H9 (cell line): ENCODE results near the gene ACSL6. TPM values are rescaled to one million over a fixed set of nuclear protein-coding genes. Genes with fewer than 3 reads are reported as not detected.

Experiments
- DNase-seq: peaks from one replicate; pipeline ENCODE4 v3.0.0-alpha.2; 2017
- H2AFZ ChIP-seq: one replicate; pipeline ENCODE4 v1.6.1; 2013; ENCODE audit warnings: mild to moderate bottlenecking, low read length, control low read depth, moderate library complexity
- H2AK5ac ChIP-seq: 2 replicates; pipeline ENCODE4 v1.6.1; 2013; ENCODE audit warnings: low read length, control low read depth, mixed read lengths; ENCODE audit not compliant: insufficient read length
- H2BK120ac ChIP-seq: one replicate; pipeline ENCODE4 v1.6.1; 2013; ENCODE audit warnings: low read depth, mild to moderate bottlenecking, low read length, control low read depth, inconsistent platforms; ENCODE audit not compliant: poor library complexity, severe bottlenecking
- H2BK12ac ChIP-seq: 2 replicates; pipeline ENCODE4 v1.6.1; 2013; ENCODE audit warnings: low read length, control low read depth, mixed read lengths, low read depth; ENCODE audit not compliant: insufficient read length
- H2BK15ac ChIP-seq: 2 replicates; pipeline ENCODE4 v1.6.1; 2013; ENCODE audit warnings: low read depth, low read length, control low read depth
- H2BK20ac ChIP-seq: one replicate; pipeline ENCODE4 v1.6.1; 2013; ENCODE audit warnings: low read depth, mild to moderate bottlenecking, low read length, control low read depth, inconsistent platforms; ENCODE audit not compliant: poor library complexity, severe bottlenecking
- H2BK5ac ChIP-seq: 2 replicates; pipeline ENCODE4 v1.6.1; 2013; ENCODE audit warnings: low read length, control low read depth, mixed read lengths; ENCODE audit not compliant: insufficient read length
- H3K14ac ChIP-seq: 2 replicates; pipeline ENCODE4 v1.6.1; 2013; ENCODE audit warnings: low read length, control low read depth; ENCODE audit not compliant: insufficient read depth
- H3K18ac ChIP-seq: 2 replicates; pipeline ENCODE4 v1.6.1; 2013; ENCODE audit warnings: low read depth, mild to moderate bottlenecking, mixed read lengths, low read length, control low read depth; ENCODE audit not compliant: insufficient read length
- H3K23ac ChIP-seq: 2 replicates; pipeline ENCODE4 v1.6.1; 2013; ENCODE audit warnings: low read length, control low read depth, mixed read lengths, low read depth; ENCODE audit not compliant: insufficient read length
- H3K23me2 ChIP-seq: 2 replicates; pipeline ENCODE4 v1.6.1; 2013; ENCODE audit warnings: low read depth, mild to moderate bottlenecking, mixed read lengths, low read length, control low read depth; ENCODE audit not compliant: insufficient read length, poor library complexity, severe bottlenecking
- H3K27ac ChIP-seq: 2 replicates; pipeline ENCODE4 v1.5.1; 2013; ENCODE audit warnings: low read length, control low read depth, mixed read lengths, low read depth; ENCODE audit not compliant: insufficient read length
- H3K27me3 ChIP-seq: 2 replicates; pipeline ENCODE4 v1.6.1; 2013; ENCODE audit warnings: low read length, control low read depth, inconsistent platforms; ENCODE audit not compliant: insufficient read depth
- H3K4ac ChIP-seq: 2 replicates; pipeline ENCODE4 v1.6.1; 2013; ENCODE audit warnings: low read depth, mild to moderate bottlenecking, control low read depth, inconsistent platforms, low read length, moderate library complexity
- H3K4me1 ChIP-seq: 2 replicates; pipeline ENCODE4 v1.6.1; 2013; ENCODE audit warnings: low read length, control low read depth, inconsistent platforms; ENCODE audit not compliant: insufficient read depth
- H3K4me2 ChIP-seq: 2 replicates; pipeline ENCODE4 v1.6.1; 2013; ENCODE audit warnings: low read length, control low read depth, mixed read lengths; ENCODE audit not compliant: insufficient read length, insufficient read depth
- H3K56ac ChIP-seq: 2 replicates; pipeline ENCODE4 v1.6.1; 2013; ENCODE audit warnings: low read depth, mild to moderate bottlenecking, mixed read lengths, low read length, control low read depth; ENCODE audit not compliant: insufficient read length
- H3K79me1 ChIP-seq: 2 replicates; pipeline ENCODE4 v1.6.1; 2013; ENCODE audit warnings: low read depth, mild to moderate bottlenecking, moderate library complexity, low read length, control low read depth, inconsistent platforms; ENCODE audit not compliant: insufficient read depth, poor library complexity, severe bottlenecking
- H3K79me2 ChIP-seq: 2 replicates; pipeline ENCODE4 v1.6.1; 2013; ENCODE audit warnings: low read length, control low read depth, inconsistent platforms; ENCODE audit not compliant: insufficient read depth
- H3K9ac ChIP-seq: 2 replicates; pipeline ENCODE4 v1.6.1; 2013; ENCODE audit warnings: low read length, control low read depth, mixed read lengths; ENCODE audit not compliant: insufficient read length; ENCODE audit errors: extremely low read depth
- H3K9me3 ChIP-seq: one replicate; pipeline ENCODE4 v1.6.1; 2013; ENCODE audit warnings: low read depth, low read length, inconsistent platforms; ENCODE audit not compliant: control insufficient read depth
- H3T11ph ChIP-seq: one replicate; pipeline ENCODE4 v1.6.1; 2013; ENCODE audit warnings: mild to moderate bottlenecking, low read length, control low read depth, inconsistent platforms
- H4K20me1 ChIP-seq: one replicate; pipeline ENCODE4 v1.6.1; 2013; ENCODE audit not compliant: control insufficient read depth, insufficient read length, insufficient read depth
- H4K5ac ChIP-seq: 2 replicates; pipeline ENCODE4 v1.6.1; 2013; ENCODE audit warnings: low read depth, mild to moderate bottlenecking, mixed read lengths, low read length, control low read depth; ENCODE audit not compliant: insufficient read length
- H4K8ac ChIP-seq: replicated peaks from 2 replicates; pipeline ENCODE4 v1.6.1; 2013; ENCODE audit warnings: low read length, control low read depth, mixed read lengths, low read depth; ENCODE audit not compliant: insufficient read length
- H4K91ac ChIP-seq: 2 replicates; pipeline ENCODE4 v1.6.1; 2013; ENCODE audit warnings: low read depth, mild to moderate bottlenecking, moderate library complexity, mixed read lengths, low read length, control low read depth; ENCODE audit not compliant: insufficient read length
- H3K27ac Mint-ChIP-seq, 3 experiments: 2 replicates in 2 of 3; 3 replicates in 1 of 3; pipeline ENCODE4 v1.8.0; 2020 to 2021; ENCODE audit warnings: mixed read lengths in 3 of 3, mild to moderate bottlenecking in 1 of 3, moderate library complexity in 1 of 3
- H3K27me3 Mint-ChIP-seq: 2 replicates; pipeline ENCODE4 v1.8.0; 2021; ENCODE audit warnings: low read depth, mild to moderate bottlenecking, moderate library complexity, mixed read lengths
- H3K36me3 Mint-ChIP-seq, 3 experiments: 2 replicates in 2 of 3; 3 replicates in 1 of 3; pipeline ENCODE4 v1.8.0; 2020 to 2021; ENCODE audit warnings: low read depth in 3 of 3, mixed read lengths in 3 of 3; ENCODE audit not compliant: insufficient read depth in 1 of 3
- H3K4me1 Mint-ChIP-seq, 2 experiments: 2 replicates each; pipeline ENCODE4 v1.8.0; 2020; ENCODE audit warnings: mixed read lengths in 2 of 2
- H3K4me3 Mint-ChIP-seq, 2 experiments: 2 replicates in 1 of 2; 3 replicates in 1 of 2; pipeline ENCODE4 v1.8.0; 2020 to 2021; ENCODE audit warnings: mild to moderate bottlenecking in 2 of 2, mixed read lengths in 2 of 2, moderate library complexity in 1 of 2
- H3K9me3 Mint-ChIP-seq, 2 experiments: 2 replicates in 1 of 2; 3 replicates in 1 of 2; pipeline ENCODE4 v1.8.0; 2020; ENCODE audit warnings: mild to moderate bottlenecking in 2 of 2, mixed read lengths in 2 of 2, moderate library complexity in 1 of 2
- total RNA-seq: library from RNA; stranded (reverse); gene quantifications from 2 replicates; pipeline ENCODE4 v1.2.1, GENCODE V29; 2021
- TF ChIP-seq, protein P1 (sequence below): fragments of 200-600 bp; sonication (generic); conservative IDR thresholded peaks from 3 replicates; pipeline ENCODE4 v1.8.0; 2021; ENCODE audit warnings: antibody characterized with exemption, mild to moderate bottlenecking

Gene ACSL6
- total RNA-seq, 1 experiment from 2014 or later = 1.6 TPM

- no peaks in the 10 kb centered on the region for H3K36me3 Mint-ChIP-seq
- Histone ChIP-seq H3K79me2 (no peaks in the 10 kb centered on the region), H2AK5ac (no peak overlapping the region), H3K23me2 (no peaks in the 10 kb centered on the region), H2BK15ac (no peak overlapping the region), H3K9ac (no peak overlapping the region), H2BK120ac (no peak overlapping the region), H2BK12ac (no peak overlapping the region), H4K8ac (no peak overlapping the region), H3K9me3 (no peaks in the 10 kb centered on the region), H2BK20ac (no peak overlapping the region), H4K20me1 (no peaks in the 10 kb centered on the region), H3K14ac (no peak overlapping the region), H2AFZ (no peak overlapping the region), H3K56ac (no peak overlapping the region), H2BK5ac (no peak overlapping the region), H3K27ac (no peak overlapping the region), H3K4me1 (no peaks in the 10 kb centered on the region), H3K79me1 (no peaks in the 10 kb centered on the region), H3K18ac (no peak overlapping the region), H3K4me2 (no peak overlapping the region), H3K23ac (no peak overlapping the region), H3K4ac (no peak overlapping the region), H4K91ac (no peak overlapping the region), H3K27me3 (no peaks in the 10 kb centered on the region), H3T11ph (no peak overlapping the region), H4K5ac (no peak overlapping the region)
- no peak overlapping the region for H3K27ac Mint-ChIP-seq
- no peaks in the 10 kb centered on the region for H3K4me1 Mint-ChIP-seq
- TF ChIP-seq, protein P1, sequence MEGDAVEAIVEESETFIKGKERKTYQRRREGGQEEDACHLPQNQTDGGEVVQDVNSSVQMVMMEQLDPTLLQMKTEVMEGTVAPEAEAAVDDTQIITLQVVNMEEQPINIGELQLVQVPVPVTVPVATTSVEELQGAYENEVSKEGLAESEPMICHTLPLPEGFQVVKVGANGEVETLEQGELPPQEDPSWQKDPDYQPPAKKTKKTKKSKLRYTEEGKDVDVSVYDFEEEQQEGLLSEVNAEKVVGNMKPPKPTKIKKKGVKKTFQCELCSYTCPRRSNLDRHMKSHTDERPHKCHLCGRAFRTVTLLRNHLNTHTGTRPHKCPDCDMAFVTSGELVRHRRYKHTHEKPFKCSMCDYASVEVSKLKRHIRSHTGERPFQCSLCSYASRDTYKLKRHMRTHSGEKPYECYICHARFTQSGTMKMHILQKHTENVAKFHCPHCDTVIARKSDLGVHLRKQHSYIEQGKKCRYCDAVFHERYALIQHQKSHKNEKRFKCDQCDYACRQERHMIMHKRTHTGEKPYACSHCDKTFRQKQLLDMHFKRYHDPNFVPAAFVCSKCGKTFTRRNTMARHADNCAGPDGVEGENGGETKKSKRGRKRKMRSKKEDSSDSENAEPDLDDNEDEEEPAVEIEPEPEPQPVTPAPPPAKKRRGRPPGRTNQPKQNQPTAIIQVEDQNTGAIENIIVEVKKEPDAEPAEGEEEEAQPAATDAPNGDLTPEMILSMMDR = no peak
- no peak overlapping the region for H3K4me3 Mint-ChIP-seq
- H3K9me3 Mint-ChIP-seq = peaks cover 0 to 3% of the 10 kb centered on the region in 2 experiments; a peak in 1 of 5 replicates
- peaks cover 2% of the 10 kb centered on the region for H3K27me3 Mint-ChIP-seq
- DNase-seq = no peak
These were observed 97.0 kb downstream of the ACSL6 start for GRCh38 chr5:131914472-131914871.
